ENCODE data around the gene NTSR1.

NTSR1 gene

GRCh38 chr20:62708591-62709536 lies at the start of gene NTSR1:
NTSR1 (plus strand) TSS chr20:62708836; CDS start chr20:62709208, 372 bp downstream.
- no peak for DNase-seq

GRCh38 chr20:62659488-62660239 lies 49.0 kb upstream of the NTSR1 start:
- no peak for DNase-seq

- DNase-seq, result no peak
Measured at GRCh38 chr20:62660240-62660615, 48.4 kb upstream of the NTSR1 start.

- no peak for DNase-seq
Measured at GRCh38 chr20:62660768-62661167, 47.9 kb upstream of the NTSR1 start.

- no peak for DNase-seq
Measured at GRCh38 chr20:62661647-62662046, 47.0 kb upstream of the NTSR1 start.

- DNase-seq, result no peak
Measured at GRCh38 chr20:62662422-62662821, 46.2 kb upstream of the NTSR1 start.

GRCh38 chr20:62663145-62664018 lies 45.3 kb upstream of the NTSR1 start:
- no peak for DNase-seq

- DNase-seq, result no peak
Measured at GRCh38 chr20:62664019-62664971, 44.3 kb upstream of the NTSR1 start.

- no peak for DNase-seq
Measured at GRCh38 chr20:62665153-62665754, 43.4 kb upstream of the NTSR1 start.

GRCh38 chr20:62665826-62666735 lies 42.6 kb upstream of the NTSR1 start:
- DNase-seq, result no peak

- peak in 1 of 2 experiments; percentile 33 for DNase-seq
Measured at GRCh38 chr20:62666736-62667529, 41.7 kb upstream of the NTSR1 start.

GRCh38 chr20:62667530-62668440 lies 40.9 kb upstream of the NTSR1 start:
- no peak for DNase-seq

- peak; percentile 63 to 75 for DNase-seq
Measured at GRCh38 chr20:62668441-62669027, 40.1 kb upstream of the NTSR1 start.

- DNase-seq, result no peak
Measured at GRCh38 chr20:62669249-62669648, 39.4 kb upstream of the NTSR1 start.

GRCh38 chr20:62670156-62670555 lies 38.5 kb upstream of the NTSR1 start:
- DNase-seq, result no peak

- no peak for DNase-seq
Measured at GRCh38 chr20:62670998-62671397, 37.6 kb upstream of the NTSR1 start.

- DNase-seq, result no peak
Measured at GRCh38 chr20:62671765-62672164, 36.9 kb upstream of the NTSR1 start.

GRCh38 chr20:62674370-62674769 lies 34.3 kb upstream of the NTSR1 start:
- no peak for DNase-seq

Measured in NCI-H2081 (cell line).